ENCODE measurements around the gene TCP11.
"Not testable (repeated sequence)": the region's sequence is repeated elsewhere in the genome, so short reads cannot be mapped to it uniquely, and the experiment has no call there.

TCP11 gene

GRCh38 chr6:35142588-35143569 lies 1.7 kb upstream of the TCP11 start:
- DNase-seq: no peak

GRCh38 chr6:35140639-35141006 lies 516 bp downstream of the TCP11 start:
- no peak for DNase-seq

- peak; percentile 84 for DNase-seq
These were observed 1.1 kb downstream of the TCP11 start for GRCh38 chr6:35139924-35140638.

GRCh38 chr6:35139470-35139869 lies 1.7 kb downstream of the TCP11 start:
- DNase-seq: no peak

GRCh38 chr6:35138191-35138590 lies 2.9 kb downstream of the TCP11 start:
- DNase-seq: not testable (repeated sequence)

GRCh38 chr6:35136185-35136584 lies 5.0 kb downstream of the TCP11 start:
- no peak for DNase-seq

- no peak for DNase-seq
These were observed 12.6 kb downstream of the TCP11 start for GRCh38 chr6:35128496-35128895.

GRCh38 chr6:35128042-35128441 lies 13.1 kb downstream of the TCP11 start:
- no peak for DNase-seq

GRCh38 chr6:35124356-35124755 lies 16.8 kb downstream of the TCP11 start:
- no peak for DNase-seq

GRCh38 chr6:35120746-35121145 lies 20.4 kb downstream of the TCP11 start:
- no peak for DNase-seq

GRCh38 chr6:35108309-35108885 lies 32.7 kb downstream of the TCP11 start:
- DNase-seq: no peak

GRCh38 chr6:35107761-35108160 lies 33.4 kb downstream of the TCP11 start:
- peak; percentile 44 for DNase-seq

- DNase-seq: not testable (repeated sequence)
These were observed 33.9 kb downstream of the TCP11 start for GRCh38 chr6:35107208-35107607.

- not testable (repeated sequence) for DNase-seq
These were observed 35.1 kb downstream of the TCP11 start for GRCh38 chr6:35106061-35106460.

- DNase-seq: no peak
These were observed 36.1 kb downstream of the TCP11 start for GRCh38 chr6:35105078-35105477.

GRCh38 chr6:35099116-35099515 lies 42.0 kb downstream of the TCP11 start:
- DNase-seq: no peak

- DNase-seq: no peak
These were observed 44.8 kb downstream of the TCP11 start for GRCh38 chr6:35096129-35096862.

- DNase-seq: no peak
These were observed 47.0 kb downstream of the TCP11 start for GRCh38 chr6:35094183-35094582.

GRCh38 chr6:35093783-35094182 lies 47.4 kb downstream of the TCP11 start:
- DNase-seq: no peak

GRCh38 chr6:35093118-35093445 lies 48.1 kb downstream of the TCP11 start:
- DNase-seq: no peak

- no peak for DNase-seq
These were observed 48.6 kb downstream of the TCP11 start for GRCh38 chr6:35092362-35093117.

- DNase-seq: no peak
These were observed 49.6 kb downstream of the TCP11 start for GRCh38 chr6:35091346-35092083.
